Colonic mucosa (tissue), 4 donors: ENCODE results near the gene KCNN4. TPM values are rescaled to one million over a fixed set of nuclear protein-coding genes. Genes with fewer than 3 reads are reported as not detected.

ENCODE experiments used
- DNase-seq: peaks from one replicate; pipeline ENCODE4 v3.0.0-alpha.2; 2020
- H3K27ac ChIP-seq: fragments of 200-600 bp; one replicate; pipeline ENCODE4 v1.8.0; 2021
- H3K27me3 ChIP-seq: fragments of 200-600 bp; one replicate; pipeline ENCODE4 v1.8.0; 2021
- H3K36me3 ChIP-seq: fragments of 200-600 bp; one replicate; pipeline ENCODE4 v1.8.0; 2021
- H3K4me1 ChIP-seq: fragments of 200-600 bp; one replicate; pipeline ENCODE4 v1.8.0; 2021; ENCODE audit warnings: mild to moderate bottlenecking
- H3K4me3 ChIP-seq: fragments of 200-600 bp; one replicate; pipeline ENCODE4 v1.8.0; 2021
- H3K9ac ChIP-seq, 2 donors: one replicate each; pipeline ENCODE4 v1.7.0; 2013; ENCODE audit warnings: control low read depth in 2 of 2, low read depth in 2 of 2, low read length in 2 of 2
- H3K9me3 ChIP-seq: fragments of 200-600 bp; one replicate; pipeline ENCODE4 v1.8.0; 2021
- intact Hi-C: fragments of 100-400 bp; cut with DNase I; formaldehyde crosslinking; loops from one replicate; pipeline ENCODE4 v1.14.1; 2022
- total RNA-seq, 2 donors: library from RNA; stranded (reverse); fragmentation: NEBNext Ultra II Directional in 1 of 2; extraction: Animal tissue kit (Norgen Biotek cat#: 25700) in 1 of 2; gene quantifications; one replicate each; pipeline ENCODE4 v1.2.1, GENCODE V29; 2021
- TF ChIP-seq, protein P1 (sequence below): fragments of 200-600 bp; IDR thresholded peaks from one replicate; pipeline ENCODE4 v1.8.0; 2022; ENCODE audit warnings: antibody characterized with exemption, mild to moderate bottlenecking
- donor health status: healthy.
- donor health status: DM: no; HTN: no; CAD: no.
- donor health status: DM: no; HTN: no; CAD: no.

Gene KCNN4
- total RNA-seq, 2 donors from 2014 or later = 25.4 to 60.9 TPM

DNA sequence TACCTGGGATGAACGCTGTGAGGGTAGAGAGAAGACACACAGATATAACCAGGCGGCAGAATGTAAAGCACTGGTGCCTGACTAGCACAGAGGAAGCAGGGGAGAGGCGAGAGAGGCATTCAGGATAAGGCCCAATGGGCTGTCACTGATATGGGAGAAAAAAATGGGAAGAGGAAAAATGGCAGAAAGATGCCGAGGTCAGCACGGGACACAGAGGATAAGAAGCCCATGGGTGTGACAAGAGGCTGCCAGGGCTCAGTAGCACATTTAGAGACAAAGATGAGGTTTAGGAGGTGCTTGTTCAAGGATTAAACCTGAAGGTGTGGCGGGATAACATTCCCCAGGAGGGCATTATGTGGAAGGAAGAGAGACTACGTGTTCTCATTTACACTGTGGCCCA lies 31.6 kb downstream of the KCNN4 start:
- intact Hi-C loops = no loop called here
- H3K27me3 ChIP-seq = no peaks in the 10 kb centered on the region
- H3K9ac ChIP-seq = no peak overlapping the region
- H3K4me1 ChIP-seq = peaks cover 8% of the 10 kb centered on the region
- DNase-seq = no peak
- no peaks in the 10 kb centered on the region for H3K9me3 ChIP-seq
- no peak overlapping the region for H3K27ac ChIP-seq
- H3K36me3 ChIP-seq = peaks cover 12% of the 10 kb centered on the region
- H3K4me3 ChIP-seq = no peak overlapping the region
- TF ChIP-seq, protein P1, sequence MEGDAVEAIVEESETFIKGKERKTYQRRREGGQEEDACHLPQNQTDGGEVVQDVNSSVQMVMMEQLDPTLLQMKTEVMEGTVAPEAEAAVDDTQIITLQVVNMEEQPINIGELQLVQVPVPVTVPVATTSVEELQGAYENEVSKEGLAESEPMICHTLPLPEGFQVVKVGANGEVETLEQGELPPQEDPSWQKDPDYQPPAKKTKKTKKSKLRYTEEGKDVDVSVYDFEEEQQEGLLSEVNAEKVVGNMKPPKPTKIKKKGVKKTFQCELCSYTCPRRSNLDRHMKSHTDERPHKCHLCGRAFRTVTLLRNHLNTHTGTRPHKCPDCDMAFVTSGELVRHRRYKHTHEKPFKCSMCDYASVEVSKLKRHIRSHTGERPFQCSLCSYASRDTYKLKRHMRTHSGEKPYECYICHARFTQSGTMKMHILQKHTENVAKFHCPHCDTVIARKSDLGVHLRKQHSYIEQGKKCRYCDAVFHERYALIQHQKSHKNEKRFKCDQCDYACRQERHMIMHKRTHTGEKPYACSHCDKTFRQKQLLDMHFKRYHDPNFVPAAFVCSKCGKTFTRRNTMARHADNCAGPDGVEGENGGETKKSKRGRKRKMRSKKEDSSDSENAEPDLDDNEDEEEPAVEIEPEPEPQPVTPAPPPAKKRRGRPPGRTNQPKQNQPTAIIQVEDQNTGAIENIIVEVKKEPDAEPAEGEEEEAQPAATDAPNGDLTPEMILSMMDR = no peak

DNA sequence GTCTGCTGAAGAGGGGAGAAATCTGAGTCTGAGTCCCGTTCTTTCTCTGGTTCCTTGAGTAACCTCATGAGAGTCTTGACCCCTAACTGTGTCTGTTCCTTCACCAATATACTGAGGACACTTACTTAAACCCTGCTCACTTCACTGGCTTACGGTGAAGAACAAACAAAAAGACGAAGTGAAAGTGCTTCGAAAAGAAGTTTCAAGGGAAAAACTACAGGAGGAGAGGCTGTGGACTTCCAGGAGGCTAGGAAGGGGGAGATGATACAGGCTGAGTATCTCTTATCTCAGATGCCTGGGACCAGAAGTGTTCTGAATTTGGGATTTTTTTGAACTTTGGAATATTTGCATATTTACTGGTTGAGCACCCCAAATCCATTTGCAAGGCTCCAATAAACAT lies 32.1 kb downstream of the KCNN4 start:
- peaks cover 12% of the 10 kb centered on the region for H3K36me3 ChIP-seq
- no peak overlapping the region for H3K27ac ChIP-seq
- no peak overlapping the region for H3K4me3 ChIP-seq
- intact Hi-C loops = no loop called here
- TF ChIP-seq, protein P1 = no peak
- no peak overlapping the region for H3K9ac ChIP-seq
- H3K27me3 ChIP-seq = no peaks in the 10 kb centered on the region
- H3K9me3 ChIP-seq = no peaks in the 10 kb centered on the region
- DNase-seq = no peak
- H3K4me1 ChIP-seq = peaks cover 8% of the 10 kb centered on the region

DNA sequence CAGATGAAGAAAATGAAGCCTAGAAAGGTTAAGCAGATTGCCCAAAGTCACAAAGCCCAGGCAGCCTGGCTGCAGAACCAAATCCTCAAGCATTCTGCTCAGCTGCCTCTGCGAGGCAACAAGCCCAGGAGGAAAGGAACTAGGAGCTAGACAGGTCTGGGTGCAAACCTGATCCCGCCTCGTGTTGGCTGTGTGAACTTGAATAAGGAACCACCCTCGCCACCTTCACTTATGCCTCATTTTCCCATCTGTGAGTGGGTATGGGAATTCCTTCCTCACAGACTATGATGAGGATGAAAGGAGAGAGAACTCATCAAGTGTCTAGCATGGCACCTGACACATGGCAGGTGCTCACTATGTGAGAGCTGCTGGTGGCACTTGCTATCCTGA lies 32.6 kb downstream of the KCNN4 start:
- no peak overlapping the region for H3K27ac ChIP-seq
- H3K9ac ChIP-seq = no peak overlapping the region
- DNase-seq = no peak
- peaks cover 12% of the 10 kb centered on the region for H3K36me3 ChIP-seq
- H3K4me3 ChIP-seq = no peak overlapping the region
- intact Hi-C loops = no loop called here
- H3K4me1 ChIP-seq = peaks cover 4% of the 10 kb centered on the region
- no peaks in the 10 kb centered on the region for H3K9me3 ChIP-seq
- TF ChIP-seq, protein P1 = no peak
- H3K27me3 ChIP-seq = no peaks in the 10 kb centered on the region

DNA sequence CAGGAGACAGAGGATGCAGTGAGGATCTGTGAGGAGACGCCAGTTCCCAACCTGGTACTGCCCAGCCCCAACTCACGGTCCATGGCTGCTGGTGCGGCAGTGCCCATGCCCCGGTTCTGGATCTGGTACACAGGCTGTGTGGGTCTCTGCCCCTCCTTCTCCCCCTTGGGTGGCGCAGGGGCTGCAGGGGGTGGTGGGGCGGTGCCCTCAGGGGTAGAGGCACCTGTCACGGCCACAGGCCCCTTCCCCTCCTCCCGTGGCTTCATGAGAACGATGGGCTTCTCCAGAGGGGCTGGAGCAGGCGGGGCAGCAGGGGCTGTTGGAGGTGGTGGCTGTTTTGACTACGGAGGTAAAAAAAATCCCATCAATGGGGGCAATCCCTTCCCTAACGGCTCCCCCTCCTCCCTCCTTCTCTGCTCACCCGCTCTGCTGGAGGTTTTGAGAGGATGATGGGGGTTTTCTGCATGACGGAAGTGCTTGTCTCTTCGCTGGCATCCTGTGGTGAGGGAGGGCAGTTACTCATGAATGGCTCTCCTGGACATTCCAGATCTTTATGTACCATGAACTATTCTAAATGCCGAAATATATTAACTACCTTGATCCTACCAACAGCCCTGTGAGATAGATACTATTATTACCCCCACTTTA lies 33.1 kb downstream of the KCNN4 start:
- H3K9ac ChIP-seq = no peak overlapping the region
- TF ChIP-seq, protein P1 = no peak
- no peaks in the 10 kb centered on the region for H3K27me3 ChIP-seq
- no peak for DNase-seq
- H3K9me3 ChIP-seq = no peaks in the 10 kb centered on the region
- no peak overlapping the region for H3K27ac ChIP-seq
- H3K4me1 ChIP-seq = no peaks in the 10 kb centered on the region
- intact Hi-C loops = loop anchor here (2.0 kb wide), 1 partner anchor 37 kb away; no protein-coding TSS in a partner anchor
- H3K4me3 ChIP-seq = no peak overlapping the region
- peaks cover 12% of the 10 kb centered on the region for H3K36me3 ChIP-seq

DNA sequence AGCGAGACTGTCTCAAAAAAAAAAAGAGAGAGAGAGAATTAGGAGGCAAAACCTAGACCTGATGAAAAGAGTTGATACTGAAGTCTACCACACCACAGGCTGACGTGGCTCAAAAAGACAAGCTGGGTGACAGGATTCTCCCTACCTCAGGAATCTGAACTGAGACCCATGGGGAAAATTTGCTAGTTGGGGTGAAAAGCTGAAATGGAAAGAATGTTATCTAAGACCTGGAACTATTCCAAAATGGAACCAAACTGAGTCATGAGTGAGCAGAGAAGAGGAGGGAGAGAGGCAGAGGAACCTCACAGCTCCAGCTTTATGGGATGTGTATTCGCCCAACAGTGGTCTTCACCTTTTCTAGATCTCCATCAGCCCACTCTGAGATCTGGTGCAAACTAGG lies 37.7 kb downstream of the KCNN4 start:
- Histone ChIP-seq H3K4me1 (peaks cover 7% of the 10 kb centered on the region), H3K27me3 (no peaks in the 10 kb centered on the region), H3K27ac (no peak overlapping the region), H3K4me3 (no peak overlapping the region), H3K36me3 (peaks cover 5% of the 10 kb centered on the region), H3K9ac (no peak overlapping the region), H3K9me3 (no peaks in the 10 kb centered on the region)
- intact Hi-C loops = no loop called here
- TF ChIP-seq, protein P1 = no peak
- no peak for DNase-seq
